K562 (cell line): Measurements from ENCODE around the gene UNC119. TPM values are rescaled to one million over a fixed set of nuclear protein-coding genes. Genes with fewer than 3 reads are reported as not detected.
A peak's percentile ranks its signal among the peaks of the same experiment; 100 is the strongest.
"Not testable (repeated sequence)": the region's sequence is repeated elsewhere in the genome, so short reads cannot be mapped to it uniquely, and the experiment has no call there.

ENCODE experiments used
- ATAC-seq: fragments of 200-7000 bp; cut with Tn5 transposase; 3 replicates; pipeline ENCODE4 v1.9.1; 2020; ENCODE audit warnings: moderate library complexity
- BruUV-seq: library from RNA; stranded (reverse); fragments of 400-500 nt; replicated peaks from 2 replicates; lab custom pipeline; 2021; lab: Mats Ljungman, UMichigan
- CTCF ChIA-PET: fragments of 300-600 bp; formaldehyde crosslinking; extraction: SDS; loops from one replicate; lab custom pipeline; 2021; ENCODE audit warnings: low intra/inter-chr PET ratio; lab: Yijun Ruan, JAX
- POLR2A ChIA-PET: fragments of 300-600, 350-650 bp; sonication (Branson Sonifier 250); formaldehyde crosslinking; extraction: SDS; loops from one replicate; lab custom pipeline; 2021; ENCODE audit warnings: antibody characterized with exemption, inconsistent platforms; lab: Yijun Ruan, JAX
- DNase-seq, 4 experiments: peaks; one replicate each; pipeline versions ENCODE4 v3.0.0 to v3.0.0-alpha.2; 2011 to 2018; ENCODE audit warnings: low spot score in 3 of 4, mixed read lengths in 3 of 4; ENCODE audit errors: extremely low read depth in 1 of 4
- FAIRE-seq: peaks from 2 replicates; lab custom pipeline; 2011; peaks lifted over from hg19 to GRCh38; lab: Jason Lieb, UNC
- H2AFZ ChIP-seq: 2 replicates; pipeline ENCODE4 v1.6.0; 2011; ENCODE audit warnings: low read depth, low read length, control low read depth, inconsistent platforms
- H3K27ac ChIP-seq: fragments of 200-600 bp; 3 replicates; pipeline ENCODE4 v1.8.0; 2011; ENCODE audit warnings: low read depth, mild to moderate bottlenecking, control low read depth, inconsistent platforms, low read length, moderate library complexity, mixed read lengths; ENCODE audit errors: extremely low read depth
- H3K27me3 ChIP-seq, 2 experiments: fragments of 300-600 bp in 1 of 2; 2 replicates in 1 of 2; 3 replicates in 1 of 2; pipeline versions ENCODE4 v1.6.0 to v1.8.0; 2011; ENCODE audit warnings: inconsistent platforms in 2 of 2, low read length in 2 of 2, mild to moderate bottlenecking in 1 of 2, mixed read lengths in 1 of 2, moderate library complexity in 1 of 2; ENCODE audit not compliant: control insufficient read depth in 2 of 2, insufficient read depth in 2 of 2
- H3K36me3 ChIP-seq: fragments of 300-600 bp; 3 replicates; pipeline ENCODE4 v1.8.0; 2011; ENCODE audit warnings: mild to moderate bottlenecking, low read length, inconsistent platforms; ENCODE audit not compliant: control insufficient read depth, insufficient read depth
- H3K4me1 ChIP-seq, 2 experiments: fragments of 200-600 bp in 1 of 2; replicated peaks in 1 of 2; 2 replicates in 1 of 2; 3 replicates in 1 of 2; pipeline versions ENCODE4 v1.5.1 to v1.8.0; 2011; ENCODE audit warnings: inconsistent platforms in 2 of 2, low read length in 2 of 2, mild to moderate bottlenecking in 1 of 2, mixed read lengths in 1 of 2, moderate library complexity in 1 of 2; ENCODE audit not compliant: control insufficient read depth in 2 of 2, insufficient read depth in 2 of 2
- H3K4me2 ChIP-seq: 2 replicates; pipeline ENCODE4 v1.6.1; 2011; ENCODE audit warnings: low read length, control low read depth, inconsistent platforms, mixed read lengths; ENCODE audit not compliant: insufficient read depth
- H3K4me3 ChIP-seq: fragments of 200-600 bp; sonication (generic), shearing (Covaris generic); 2 replicates; pipeline ENCODE4 v1.5.1; 2016; ENCODE audit warnings: control low read depth, inconsistent platforms
- H3K79me2 ChIP-seq: fragments of 200-600 bp; 3 replicates; pipeline ENCODE4 v1.8.0; 2011; ENCODE audit warnings: low read length, inconsistent platforms; ENCODE audit not compliant: control insufficient read depth, insufficient read depth
- H3K9ac ChIP-seq, 2 experiments: 2 replicates each; pipeline versions ENCODE4 v1.6.0 to v1.6.1; 2011; ENCODE audit warnings: low read depth in 2 of 2, low read length in 2 of 2, control low read depth in 1 of 2, inconsistent platforms in 1 of 2, mild to moderate bottlenecking in 1 of 2, mixed read lengths in 1 of 2; ENCODE audit not compliant: insufficient read depth in 1 of 2
- H3K9me1 ChIP-seq: one replicate; pipeline ENCODE4 v1.6.0; 2011; ENCODE audit warnings: inconsistent platforms, mild to moderate bottlenecking, low read length, moderate library complexity; ENCODE audit not compliant: control insufficient read depth, insufficient read depth
- H3K9me3 ChIP-seq: replicated peaks from 2 replicates; pipeline ENCODE4 v1.5.1; 2011; ENCODE audit warnings: low read depth, low read length, inconsistent platforms; ENCODE audit not compliant: control insufficient read depth, insufficient read depth
- H4K20me1 ChIP-seq: replicated peaks from 2 replicates; pipeline ENCODE4 v1.6.1; 2011; ENCODE audit warnings: low read length, inconsistent platforms, mixed read lengths; ENCODE audit not compliant: control insufficient read depth, insufficient read depth
- GTF3C2 ChIP-seq: IDR thresholded peaks from 3 replicates; pipeline ENCODE4 v1.6.1; 2011; ENCODE audit warnings: borderline replicate concordance, mild to moderate bottlenecking, moderate library complexity; ENCODE audit not compliant: insufficient read length; ENCODE audit errors: extremely low read depth
- NFIC ChIP-seq: fragments of 450-650 bp; IDR thresholded peaks from 2 replicates; pipeline ENCODE4 v1.6.1; 2017; ENCODE audit warnings: mild to moderate bottlenecking, inconsistent platforms
- PHF8 ChIP-seq: fragments of 200-600 bp; sonication (generic); IDR thresholded peaks from 2 replicates; pipeline ENCODE4 v1.6.1; 2012; ENCODE audit warnings: mixed run types, mild to moderate bottlenecking, inconsistent platforms, low read length, moderate library complexity, borderline replicate concordance
- SAP30 ChIP-seq: fragments of 200-600 bp; sonication (generic); IDR thresholded peaks from 2 replicates; pipeline ENCODE4 v1.6.1; 2012; ENCODE audit warnings: borderline replicate concordance, low read depth, mild to moderate bottlenecking, moderate library complexity, low read length, control low read depth, inconsistent platforms; ENCODE audit not compliant: insufficient read depth, poor library complexity, severe bottlenecking
- whole genome bisulfite sequencing: fragments of 100-300 bp; shearing (Covaris generic); methylation state at CpG from one replicate; pipeline ENCODE4 v1.1.6; 2016; ENCODE audit warnings: low coverage, mixed read lengths; ENCODE audit not compliant: insufficient coverage; ENCODE audit errors: missing lambda C conversion rate; 5-methylcytosine and 5-hydroxymethylcytosine counted together
- in situ Hi-C: fragments of 300-500 bp; cut with MboI; formaldehyde crosslinking; loops from 4 replicates; pipeline ENCODE4 v1.15.0; 2018; ENCODE audit warnings: inconsistent platforms, mixed read lengths
- intact Hi-C: fragments of 100-400 bp; cut with micrococcal nuclease; formaldehyde crosslinking; loops from 2 replicates; pipeline ENCODE4 v1.14.2; 2022
- polyA plus RNA-seq, 8 experiments: library from polyadenylated mRNA; depleted of rRNA in 4 of 8; stranded (reverse) in 5 of 8; unstranded in 3 of 8; fragments of >200 nt; fragmentation: Nextera tagmentation in 2 of 8; fragmentation: Illumina TruSeq in 1 of 8; extraction: Ambion mirVana in 2 of 8; extraction: Trizol in 1 of 8; gene quantifications; 2 replicates each; pipeline versions ENCODE4 v1.2.1 to v1.2.3, GENCODE V29; 2011 to 2014; ENCODE audit warnings: inconsistent platforms in 1 of 8, missing spikeins in 1 of 8
- total RNA-seq, 7 experiments: library from RNA; depleted of rRNA in 6 of 7; stranded (reverse); fragments of >200 nt in 6 of 7; fragmentation: Illumina TruSeq in 2 of 7; extraction: Trizol in 2 of 7; gene quantifications; 2 replicates each; pipeline versions ENCODE4 v1.2.1 to v1.2.3, GENCODE V29; 2011 to 2021; ENCODE audit warnings: low replicate concordance in 1 of 7
- TF ChIP-seq, protein P1 (sequence below): fragments of 250-450 bp; sonication (Bioruptor Pico); IDR thresholded peaks from 2 replicates; pipeline ENCODE4 v1.8.0; 2021; ENCODE audit warnings: borderline replicate concordance, mild to moderate bottlenecking, moderate library complexity; ENCODE audit not compliant: poor library complexity, severe bottlenecking

The UNC119 gene
- total and polyA plus RNA-seq, 9 of the 15 experiments (the other 6 are each of a cell fraction or from before 2014, with no cell fraction given) = 0.37 to 47.7 (median 16.3) TPM

GRCh38 chr17:28576758-28577465 lies 24.5 kb upstream of the UNC119 start, which contains the start of gene ALDOC (continued):
- TF ChIP-seq GTF3C2 (no peak), NFIC (no peak)
- TF ChIP-seq, protein P1, sequence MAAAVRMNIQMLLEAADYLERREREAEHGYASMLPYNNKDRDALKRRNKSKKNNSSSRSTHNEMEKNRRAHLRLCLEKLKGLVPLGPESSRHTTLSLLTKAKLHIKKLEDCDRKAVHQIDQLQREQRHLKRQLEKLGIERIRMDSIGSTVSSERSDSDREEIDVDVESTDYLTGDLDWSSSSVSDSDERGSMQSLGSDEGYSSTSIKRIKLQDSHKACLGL (CRISPR knock-in tag) = no peak
- TF ChIP-seq, all 486 proteins: peak for 110

GRCh38 chr17:28576016-28576415 lies 23.6 kb upstream of the UNC119 start:
- in situ Hi-C loops = loop anchor here (5.0 kb wide), 1 partner anchor 361 kb away; no protein-coding TSS in a partner anchor
- H3K27ac ChIP-seq, CTCF ChIA-PET, BruUV-seq, H3K9me3 ChIP-seq, H2AFZ ChIP-seq, FAIRE-seq, intact Hi-C loops, ATAC-seq, H3K27me3 ChIP-seq: not testable (repeated sequence)
- POLR2A ChIA-PET = interaction anchor here (0.6 to 16.7 kb wide), 10 partner anchors 9 to 366 kb away, joined by 3 to 274 read pairs (median 4); partner anchors contain the start of genes RPL23A, SPAG5 and UNC119
- DNase-seq = peak in 1 of 4 experiments; percentile 16
- H3K4me1 ChIP-seq = peaks cover 32 to 34% of the 10 kb centered on the region in 2 experiments
- peaks cover 18% of the 10 kb centered on the region for H3K9me1 ChIP-seq
- H3K4me2 ChIP-seq = peak overlapping the region; percentile 80
- H3K4me3 ChIP-seq = peak overlapping the region; percentile 44
- 34% methylated on average over 3 of the region's 3 CpGs for WGBS
- H3K36me3 ChIP-seq = peaks cover 70% of the 10 kb centered on the region
- TF ChIP-seq SAP30 (peak; percentile 27), PHF8 (peak; percentile 14; the same call in 1 of the 2 replicates)
- H3K9ac ChIP-seq = peak overlapping the region; percentile 10 to 50; a peak in 2 of 4 replicates
- H4K20me1 ChIP-seq = 0 out of 2 replicates have a peak, but pooled peaks cover 10% of the 10 kb centered on the region
- H3K79me2 ChIP-seq = peaks cover 31% of the 10 kb centered on the region
